ENCODE data around the gene ACTG2. TPM values are rescaled to one million over a fixed set of nuclear protein-coding genes. Genes with fewer than 3 reads are reported as not detected.
"Not testable (repeated sequence)": the region's sequence is repeated elsewhere in the genome, so short reads cannot be mapped to it uniquely, and the experiment has no call there.

ACTG2 gene
- total RNA-seq, 2 experiments from 2014 or later = not detected

DNA sequence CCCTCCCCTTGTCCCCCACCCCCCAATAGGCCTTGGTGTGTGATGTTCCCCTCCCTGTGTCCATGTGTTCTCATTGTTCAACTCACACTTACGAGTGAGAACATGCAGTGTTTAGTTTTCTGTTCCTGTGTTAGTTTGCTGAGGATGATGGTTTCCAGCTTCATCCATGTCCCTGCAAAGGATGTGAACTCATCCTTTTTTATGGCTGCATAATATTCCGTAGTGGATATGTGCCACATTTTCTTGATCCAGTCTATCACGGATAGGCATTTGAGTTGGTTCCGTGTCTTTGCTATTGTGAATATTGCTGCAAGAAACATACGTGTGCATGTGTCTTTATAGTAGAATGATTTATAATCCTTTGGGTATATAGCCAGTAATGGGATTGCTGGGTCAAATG lies 14.8 kb upstream of the ACTG2 start:
- not testable (repeated sequence) for H3K27ac Mint-ChIP-seq; ATAC-seq; H3K27me3 Mint-ChIP-seq; H3K4me3 Mint-ChIP-seq; H3K9me3 Mint-ChIP-seq (ENCODE audit: low read depth); DNase-seq; H3K36me3 Mint-ChIP-seq
- CTCF ChIA-PET = interaction anchor here (1.5 kb wide), 1 partner anchor 201 kb away, joined by 3 read pairs; no protein-coding TSS in a partner anchor
- H3K4me1 Mint-ChIP-seq = peaks cover 12% of the 10 kb centered on the region

DNA sequence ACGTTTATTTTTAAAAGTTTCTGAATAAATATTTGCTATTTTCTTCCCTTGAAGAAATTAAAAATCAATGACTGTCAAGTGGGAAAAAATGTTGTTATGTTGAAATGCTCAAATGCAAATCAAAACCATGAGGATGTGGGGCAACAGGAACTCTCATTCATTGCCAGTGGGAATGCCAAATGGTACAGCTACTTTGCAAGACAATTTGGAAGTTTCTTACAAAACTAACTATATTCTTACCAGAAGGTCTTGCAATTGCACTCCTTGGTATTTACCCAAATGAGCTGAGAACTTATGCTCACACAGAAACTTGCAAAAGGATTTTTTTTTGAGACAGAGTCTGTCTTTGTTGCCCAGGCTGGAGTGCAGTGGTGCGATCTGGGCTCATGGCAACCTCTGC lies 7.4 kb upstream of the ACTG2 start:
- Mint-ChIP-seq H3K4me1 (peaks cover 18% of the 10 kb centered on the region), H3K36me3 (peaks cover 2% of the 10 kb centered on the region)
- CTCF ChIA-PET = interaction anchor here (2.0 kb wide), 1 partner anchor 262 kb away, joined by 7 read pairs; the partner anchor contains the start of gene BOLA3

DNA sequence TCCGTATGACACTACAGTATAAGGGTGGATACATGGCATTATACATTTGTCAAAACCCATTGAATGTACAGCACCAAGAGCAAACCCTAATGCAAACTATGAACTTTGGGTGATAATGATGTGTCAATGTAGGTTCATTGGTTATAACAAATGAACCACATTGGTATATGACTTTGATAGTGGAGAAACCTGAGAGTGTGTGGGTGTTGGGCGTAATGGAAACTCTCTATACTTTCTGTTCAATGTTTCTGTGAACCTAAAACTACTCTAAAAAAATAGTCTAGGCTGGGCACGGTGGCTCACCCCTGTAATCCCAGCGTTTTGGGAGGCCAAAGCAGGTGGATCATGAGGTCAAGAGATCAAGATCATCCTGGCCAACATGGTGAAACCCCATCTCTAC lies 6.5 kb upstream of the ACTG2 start:
- CTCF ChIA-PET = no interaction called here

More for the DNA sequence above, 7.4 kb upstream of the ACTG2 start:
- no peak overlapping the region for H3K27ac Mint-ChIP-seq
- no peak overlapping the region for H3K4me3 Mint-ChIP-seq
- ATAC-seq (no peak), DNase-seq (no peak)
- peaks cover 3% of the 10 kb centered on the region for H3K27me3 Mint-ChIP-seq
- H3K9me3 Mint-ChIP-seq (ENCODE audit: low read depth) = no peaks in the 10 kb centered on the region

DNA sequence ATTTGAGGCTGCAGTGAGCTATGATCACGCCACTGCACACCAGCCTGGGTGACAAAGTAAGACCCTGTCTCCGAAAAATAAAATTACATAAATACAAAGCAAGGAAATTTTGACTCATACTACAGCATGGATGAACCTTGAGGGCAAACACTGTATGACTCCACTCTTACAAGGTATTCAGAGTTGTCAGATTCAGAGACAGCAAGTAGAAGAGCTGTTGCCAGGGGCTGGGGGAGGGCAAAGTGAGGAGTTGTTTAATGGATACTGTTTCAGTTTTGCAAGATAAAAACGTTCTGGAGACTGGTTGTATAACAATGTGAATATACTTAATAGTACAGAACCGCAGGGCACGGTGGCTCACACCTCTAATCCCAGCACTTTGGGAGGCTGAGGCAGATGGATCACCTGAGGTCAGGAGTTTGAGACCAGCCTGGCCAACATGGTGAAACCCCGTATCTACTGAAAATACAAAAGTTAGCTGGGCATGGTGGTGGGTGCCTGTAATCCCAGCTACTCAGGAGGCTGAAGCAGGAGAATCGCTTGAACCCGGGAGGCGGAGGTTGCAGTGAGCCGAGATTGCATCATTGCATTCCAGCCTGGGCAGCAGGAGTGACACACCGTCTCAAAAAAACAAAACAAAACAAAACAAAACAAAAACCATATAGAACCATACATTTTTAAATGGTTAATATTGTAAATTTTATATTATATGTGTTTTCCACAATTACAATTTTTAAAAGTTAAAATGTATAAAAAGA lies 5.0 kb upstream of the ACTG2 start:
- DNase-seq; H3K36me3 Mint-ChIP-seq; H3K27ac Mint-ChIP-seq; ATAC-seq; H3K27me3 Mint-ChIP-seq; H3K4me3 Mint-ChIP-seq; CTCF ChIA-PET; H3K9me3 Mint-ChIP-seq (ENCODE audit: low read depth): not testable (repeated sequence)
- H3K4me1 Mint-ChIP-seq = peaks cover 18% of the 10 kb centered on the region

More for the DNA sequence above, 6.5 kb upstream of the ACTG2 start:
- peaks cover 3% of the 10 kb centered on the region for H3K27me3 Mint-ChIP-seq
- no peak overlapping the region for H3K27ac Mint-ChIP-seq
- H3K4me1 Mint-ChIP-seq = peaks cover 18% of the 10 kb centered on the region
- DNase-seq (no peak), ATAC-seq (peak; percentile 55)
- no peaks in the 10 kb centered on the region for H3K9me3 Mint-ChIP-seq (ENCODE audit: low read depth)
- H3K4me3 Mint-ChIP-seq = no peak overlapping the region
- peaks cover 2% of the 10 kb centered on the region for H3K36me3 Mint-ChIP-seq

DNA sequence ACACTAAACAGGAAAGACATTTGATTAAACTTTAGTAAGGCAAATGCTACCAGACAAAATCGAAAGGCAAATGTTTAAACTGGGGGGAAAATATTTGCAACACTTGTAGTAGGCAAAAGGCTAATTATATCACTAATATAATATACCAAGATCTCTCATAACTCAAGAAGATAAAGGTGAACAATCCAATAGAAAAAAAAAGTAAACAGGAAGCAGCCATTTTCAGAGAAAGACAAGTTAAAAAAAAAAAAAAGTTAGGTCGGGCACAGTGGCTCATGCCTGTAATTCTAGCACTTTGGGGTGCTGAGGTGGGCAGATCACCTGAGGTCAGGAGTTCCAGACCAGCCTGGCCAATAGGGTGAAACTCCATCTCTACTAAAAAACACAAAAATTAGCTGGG lies 4.4 kb upstream of the ACTG2 start:
- no peak for ATAC-seq

DNA sequence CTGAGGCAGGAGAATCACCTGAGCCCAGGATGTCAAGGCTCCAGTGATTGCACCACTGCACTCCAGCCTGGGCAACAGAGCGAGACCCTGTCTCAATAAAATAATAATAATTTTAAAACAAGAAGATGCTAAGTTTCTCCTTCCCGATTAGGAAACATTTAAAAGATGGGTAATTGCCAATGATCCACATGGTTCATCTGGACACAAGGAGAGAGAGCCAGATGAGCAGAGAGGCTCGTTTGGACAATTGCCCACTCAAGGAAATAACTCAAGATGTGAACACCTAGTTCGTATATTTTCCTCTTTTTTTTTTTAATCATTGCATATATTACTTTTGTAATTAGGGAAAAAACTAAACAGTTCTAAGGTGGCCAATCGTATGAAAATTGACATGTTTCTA lies 3.6 kb upstream of the ACTG2 start:
- no peak for DNase-seq
- H3K4me3 Mint-ChIP-seq = no peak overlapping the region
- CTCF ChIA-PET = interaction anchor here (0.6 kb wide), 1 partner anchor 99 kb away, joined by 3 read pairs; no protein-coding TSS in a partner anchor
- no peak for ATAC-seq
- H3K4me1 Mint-ChIP-seq = peaks cover 23% of the 10 kb centered on the region
- no peaks in the 10 kb centered on the region for H3K27me3 Mint-ChIP-seq
- H3K27ac Mint-ChIP-seq = no peak overlapping the region
- peaks cover 2% of the 10 kb centered on the region for H3K36me3 Mint-ChIP-seq
- no peaks in the 10 kb centered on the region for H3K9me3 Mint-ChIP-seq (ENCODE audit: low read depth)

More for the DNA sequence above, 4.4 kb upstream of the ACTG2 start:
- Mint-ChIP-seq H3K36me3 (peaks cover 2% of the 10 kb centered on the region), H3K4me1 (peaks cover 18% of the 10 kb centered on the region), H3K27me3 (no peaks in the 10 kb centered on the region), H3K4me3 (no peak overlapping the region), H3K9me3 (ENCODE audit: low read depth) (no peaks in the 10 kb centered on the region), H3K27ac (peak overlapping the region; percentile 54)
- CTCF ChIA-PET = interaction anchor here (0.6 kb wide), 1 partner anchor 100 kb away, joined by 3 read pairs; no protein-coding TSS in a partner anchor
- no peak for DNase-seq

DNA sequence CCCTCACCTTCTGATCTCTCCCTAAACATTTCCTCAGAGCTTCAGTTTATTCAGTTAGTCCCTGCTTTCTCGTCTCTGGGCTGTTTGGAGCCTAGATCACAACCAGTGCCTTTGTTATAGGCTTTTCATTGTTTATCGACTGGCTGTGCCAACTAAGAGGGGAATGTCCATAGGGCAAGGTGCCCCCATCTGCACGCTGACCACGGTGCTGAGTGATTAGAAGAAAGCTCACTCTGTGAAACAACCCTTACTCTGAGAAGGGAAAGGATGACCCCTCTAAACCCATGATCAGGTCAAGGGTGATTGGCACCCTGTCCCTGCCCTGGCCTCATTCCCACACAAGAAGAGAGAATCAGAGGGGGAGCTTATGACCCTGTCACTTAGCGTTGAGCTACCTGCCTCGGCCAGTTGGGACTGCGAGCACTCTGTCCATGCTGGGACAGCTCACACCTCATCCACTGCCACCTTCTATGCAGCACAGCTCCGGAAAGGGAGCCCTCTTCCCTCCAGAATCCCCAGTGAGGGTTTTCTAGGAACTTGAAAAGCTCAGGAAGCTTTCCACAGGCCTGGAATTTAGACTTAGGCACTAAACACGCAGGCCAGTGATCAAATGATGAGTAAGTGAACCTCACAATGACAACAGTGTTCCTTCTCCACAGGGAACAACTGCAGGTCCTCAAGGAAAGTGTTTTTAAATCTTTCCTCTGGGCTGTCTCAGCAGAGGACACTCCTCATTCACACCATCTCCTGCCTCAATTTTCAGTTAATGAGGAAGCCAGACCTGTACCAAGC lies 2.3 kb upstream of the ACTG2 start:
- no peak for DNase-seq
- no peaks in the 10 kb centered on the region for H3K9me3 Mint-ChIP-seq (ENCODE audit: low read depth)
- H3K27me3 Mint-ChIP-seq = no peaks in the 10 kb centered on the region
- peaks cover 35% of the 10 kb centered on the region for H3K4me1 Mint-ChIP-seq
- no peak for ATAC-seq
- no peak overlapping the region for H3K4me3 Mint-ChIP-seq
- H3K27ac Mint-ChIP-seq = no peak overlapping the region
- H3K36me3 Mint-ChIP-seq = peaks cover 2% of the 10 kb centered on the region
- CTCF ChIA-PET = no interaction called here

DNA sequence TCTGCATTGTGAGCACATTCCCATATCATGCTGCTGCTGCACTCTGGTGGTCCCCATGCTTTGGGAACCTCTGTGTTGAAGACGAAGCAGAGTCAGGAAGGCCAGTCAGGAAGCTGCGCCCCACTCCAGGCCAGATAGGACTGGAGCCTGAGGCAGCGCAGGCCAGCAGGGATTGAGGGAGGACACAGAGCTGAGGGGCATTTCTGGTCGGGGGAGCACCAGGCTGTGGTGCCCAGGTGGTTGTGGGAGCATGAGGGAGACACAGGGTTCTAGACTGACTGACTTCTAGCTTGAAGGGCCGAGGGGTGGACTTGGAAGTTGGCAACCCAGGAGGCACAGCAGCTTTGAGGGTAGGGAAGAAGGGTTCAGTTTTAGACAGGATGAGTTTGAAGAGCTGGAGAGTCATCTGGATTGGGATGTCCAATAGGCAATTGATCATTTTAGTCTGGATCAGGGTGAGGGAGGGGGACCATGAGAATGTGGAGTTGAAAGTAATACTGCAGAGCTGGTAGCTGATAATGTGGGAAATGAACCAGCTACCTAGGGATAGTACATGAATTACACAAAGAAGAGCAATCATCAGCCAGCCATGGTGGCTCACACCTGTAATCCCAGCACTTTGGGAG lies 1.4 kb upstream of the ACTG2 start:
- no peak for ATAC-seq
- CTCF ChIA-PET = interaction anchor here (1.1 kb wide), 1 partner anchor 67 kb away, joined by 4 read pairs; no protein-coding TSS in a partner anchor
- Mint-ChIP-seq H3K9me3 (ENCODE audit: low read depth) (no peaks in the 10 kb centered on the region), H3K36me3 (peaks cover 2% of the 10 kb centered on the region), H3K27me3 (no peaks in the 10 kb centered on the region), H3K4me1 (peaks cover 37% of the 10 kb centered on the region), H3K4me3 (no peak overlapping the region), H3K27ac (no peak overlapping the region)
- DNase-seq = no peak

DNA sequence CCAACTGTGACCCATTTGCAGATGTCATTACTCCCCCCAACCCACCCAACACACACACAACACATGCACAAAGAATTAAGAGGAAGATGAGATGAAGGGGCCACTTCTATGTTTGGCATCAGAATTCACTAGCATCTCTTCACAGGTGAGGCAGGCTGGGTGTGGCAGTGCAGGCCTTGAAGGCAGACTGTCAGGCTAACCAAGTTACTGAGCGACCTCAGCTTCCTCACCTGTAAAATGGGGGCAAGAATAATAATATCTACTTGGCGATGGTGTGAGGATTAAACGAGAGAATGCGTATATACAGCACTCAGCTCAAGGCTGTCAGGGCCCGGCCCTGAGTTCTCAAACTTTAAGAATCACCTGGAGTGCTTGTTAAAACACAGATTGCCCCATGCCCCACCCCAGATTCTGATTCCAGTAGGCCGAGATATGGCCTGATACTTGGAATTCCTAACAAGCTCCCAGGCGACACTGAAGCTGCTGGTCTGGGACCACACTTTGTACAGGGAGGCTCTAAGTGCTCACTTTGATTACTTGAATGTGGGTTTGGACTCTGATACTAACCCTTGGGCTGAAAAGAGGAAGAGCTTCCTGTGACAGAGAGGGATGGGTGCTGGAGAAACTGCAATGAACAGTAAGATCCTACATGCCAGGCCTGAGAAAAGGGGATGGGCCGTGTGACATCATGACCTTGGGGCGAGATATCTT lies 1.1 kb downstream of the ACTG2 start:
- peak overlapping the region; percentile 30 for H3K27ac Mint-ChIP-seq
- H3K4me3 Mint-ChIP-seq = no peak overlapping the region
- ATAC-seq (no peak), DNase-seq (no peak)
- no peaks in the 10 kb centered on the region for H3K9me3 Mint-ChIP-seq (ENCODE audit: low read depth)
- H3K36me3 Mint-ChIP-seq = no peaks in the 10 kb centered on the region
- peaks cover 40% of the 10 kb centered on the region for H3K4me1 Mint-ChIP-seq
- CTCF ChIA-PET = interaction anchor here (0.5 to 1.3 kb wide), 3 partner anchors 15 to 214 kb away, joined by 3 to 4 read pairs (median 3); no protein-coding TSS in a partner anchor
- H3K27me3 Mint-ChIP-seq = no peaks in the 10 kb centered on the region

DNA sequence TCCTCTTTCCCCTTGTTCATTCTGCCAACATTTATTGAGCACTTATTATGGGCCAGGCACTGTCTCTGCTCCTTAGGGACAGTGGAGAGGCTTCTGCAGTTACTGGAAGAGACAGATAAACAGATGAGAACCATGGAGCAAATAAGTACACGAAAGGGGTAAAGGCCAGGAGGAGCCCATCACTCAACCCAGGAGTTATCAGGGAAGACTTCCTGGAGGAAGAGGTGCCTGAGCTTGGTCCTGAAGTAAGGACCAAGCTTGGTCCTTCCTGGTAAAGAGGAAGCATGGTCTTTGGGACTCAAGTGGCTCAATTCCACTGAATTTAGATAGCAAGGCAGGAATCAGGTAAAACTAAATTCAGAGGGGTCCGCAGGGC lies 1.7 kb downstream of the ACTG2 start:
- H3K9me3 Mint-ChIP-seq (ENCODE audit: low read depth) = no peaks in the 10 kb centered on the region
- H3K27me3 Mint-ChIP-seq = no peaks in the 10 kb centered on the region
- peaks cover 40% of the 10 kb centered on the region for H3K4me1 Mint-ChIP-seq
- peak overlapping the region; percentile 30 for H3K27ac Mint-ChIP-seq
- no peak for DNase-seq
- H3K36me3 Mint-ChIP-seq = no peaks in the 10 kb centered on the region
- ATAC-seq = no peak
- CTCF ChIA-PET = interaction anchor here (0.5 to 1.3 kb wide), 3 partner anchors 14 to 215 kb away, joined by 3 to 4 read pairs (median 3); no protein-coding TSS in a partner anchor
- no peak overlapping the region for H3K4me3 Mint-ChIP-seq

DNA sequence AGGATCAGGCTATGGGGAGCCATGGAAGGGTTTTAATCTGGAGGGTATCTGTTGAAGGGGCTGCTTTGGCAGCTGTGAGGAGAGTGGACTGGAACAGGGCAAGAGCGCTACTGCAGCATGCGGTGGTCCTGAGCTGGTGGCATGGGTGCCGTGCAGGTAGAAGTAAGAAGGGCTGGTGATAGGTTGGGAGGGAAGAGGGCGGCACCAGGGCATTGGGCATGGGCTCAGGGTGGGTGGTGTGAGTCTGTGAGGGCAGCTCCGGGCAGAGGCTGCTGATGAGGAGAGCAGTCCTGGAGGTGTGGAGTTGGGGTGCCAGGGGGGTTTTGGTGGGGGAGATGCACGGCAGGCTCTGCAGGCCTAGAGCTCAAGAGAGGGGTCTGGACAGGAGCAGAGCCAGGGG lies 2.1 kb downstream of the ACTG2 start:
- Mint-ChIP-seq H3K27me3 (no peaks in the 10 kb centered on the region), H3K9me3 (ENCODE audit: low read depth) (no peaks in the 10 kb centered on the region), H3K27ac (peak overlapping the region; percentile 6), H3K4me1 (peaks cover 40% of the 10 kb centered on the region), H3K36me3 (no peaks in the 10 kb centered on the region), H3K4me3 (no peak overlapping the region)
- no peak for DNase-seq
- CTCF ChIA-PET = no interaction called here
- ATAC-seq = no peak

DNA sequence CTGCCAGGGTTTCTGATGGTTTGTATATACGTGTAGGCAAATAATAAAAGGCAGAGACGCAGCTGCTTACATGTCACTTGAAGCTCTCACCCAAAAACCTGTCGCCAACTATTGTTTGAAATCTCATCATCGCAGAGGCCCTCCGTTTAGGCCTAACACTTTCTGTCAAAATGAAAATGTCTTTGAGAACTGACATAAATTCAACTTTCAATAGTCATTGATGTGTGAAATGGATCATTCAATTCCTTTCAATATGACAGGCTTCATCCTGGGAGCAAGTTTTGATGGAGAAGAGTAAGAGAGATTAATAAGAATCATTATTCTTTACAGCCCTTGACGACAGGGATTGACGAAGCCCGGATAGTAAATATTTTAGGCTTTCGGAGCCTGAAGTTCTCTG lies 2.7 kb downstream of the ACTG2 start:
- H3K4me3 Mint-ChIP-seq = no peak overlapping the region

More for the DNA sequence above, 2.7 kb downstream of the ACTG2 start:
- Mint-ChIP-seq H3K9me3 (ENCODE audit: low read depth) (no peaks in the 10 kb centered on the region), H3K36me3 (no peaks in the 10 kb centered on the region), H3K27ac (peak overlapping the region; percentile 6), H3K4me1 (peaks cover 40% of the 10 kb centered on the region), H3K27me3 (no peaks in the 10 kb centered on the region)
- no peak for ATAC-seq
- no peak for DNase-seq
- CTCF ChIA-PET = no interaction called here

All from activated CD8-positive, alpha-beta memory T cell treated with anti-CD3 and anti-CD28 coated beads, Interleukin-2, amount 10 ng/mL, durations not matched to agents 7 days and 5 days (primary cell).